HEK293 (cell line): ENCODE results near the gene PTPRN.

Experiments used
- REST ChIP-seq: fragments of 450-650 bp; formaldehyde crosslinking; IDR thresholded peaks from 2 replicates; pipeline ENCODE4 v1.5.1; 2016; ENCODE audit warnings: missing biosample characterization, missing genetic modification characterization
- YY1 ChIP-seq: fragments of 450-650 bp; formaldehyde crosslinking; IDR thresholded peaks from 2 replicates; pipeline ENCODE4 v1.5.1; 2018; ENCODE audit warnings: missing biosample characterization, missing genetic modification characterization
- ZFHX2 ChIP-seq: fragments of 450-650 bp; formaldehyde crosslinking; conservative IDR thresholded peaks from 2 replicates; pipeline ENCODE4 v1.5.1; 2016; ENCODE audit warnings: missing biosample characterization, missing genetic modification characterization
- ZNF121 ChIP-seq: fragments of 450-650 bp; formaldehyde crosslinking; IDR thresholded peaks from 2 replicates; pipeline ENCODE4 v1.5.1; 2016; ENCODE audit warnings: missing biosample characterization, missing genetic modification characterization
- ZNF426 ChIP-seq: fragments of 450-650 bp; formaldehyde crosslinking; IDR thresholded peaks from 2 replicates; pipeline ENCODE4 v1.5.1; 2017; ENCODE audit warnings: missing biosample characterization, missing genetic modification characterization, mild to moderate bottlenecking, inconsistent platforms, moderate library complexity
- ZNF837 ChIP-seq: fragments of 450-650 bp; formaldehyde crosslinking; IDR thresholded peaks from 2 replicates; pipeline ENCODE4 v1.5.1; 2016; ENCODE audit warnings: missing biosample characterization, missing genetic modification characterization
- TF ChIP-seq, protein P1 (sequence below): fragments of 450-650 bp; formaldehyde crosslinking; IDR thresholded peaks from 2 replicates; pipeline ENCODE4 v1.5.1; 2016; ENCODE audit warnings: missing biosample characterization, missing genetic modification characterization
- TF ChIP-seq, protein P2 (sequence below): IDR thresholded peaks from 2 replicates; pipeline ENCODE4 v1.6.1; 2011; ENCODE audit warnings: mild to moderate bottlenecking, low read depth, low read length, borderline replicate concordance

- no peak for TF ChIP-seq ZNF837 (tag by site-specific recombination)
- no peak for TF ChIP-seq YY1 (tag by site-specific recombination)
- TF ChIP-seq ZNF121 (tag by site-specific recombination) = no peak
- TF ChIP-seq ZNF426 (tag by site-specific recombination) = no peak
- TF ChIP-seq, protein P1, sequence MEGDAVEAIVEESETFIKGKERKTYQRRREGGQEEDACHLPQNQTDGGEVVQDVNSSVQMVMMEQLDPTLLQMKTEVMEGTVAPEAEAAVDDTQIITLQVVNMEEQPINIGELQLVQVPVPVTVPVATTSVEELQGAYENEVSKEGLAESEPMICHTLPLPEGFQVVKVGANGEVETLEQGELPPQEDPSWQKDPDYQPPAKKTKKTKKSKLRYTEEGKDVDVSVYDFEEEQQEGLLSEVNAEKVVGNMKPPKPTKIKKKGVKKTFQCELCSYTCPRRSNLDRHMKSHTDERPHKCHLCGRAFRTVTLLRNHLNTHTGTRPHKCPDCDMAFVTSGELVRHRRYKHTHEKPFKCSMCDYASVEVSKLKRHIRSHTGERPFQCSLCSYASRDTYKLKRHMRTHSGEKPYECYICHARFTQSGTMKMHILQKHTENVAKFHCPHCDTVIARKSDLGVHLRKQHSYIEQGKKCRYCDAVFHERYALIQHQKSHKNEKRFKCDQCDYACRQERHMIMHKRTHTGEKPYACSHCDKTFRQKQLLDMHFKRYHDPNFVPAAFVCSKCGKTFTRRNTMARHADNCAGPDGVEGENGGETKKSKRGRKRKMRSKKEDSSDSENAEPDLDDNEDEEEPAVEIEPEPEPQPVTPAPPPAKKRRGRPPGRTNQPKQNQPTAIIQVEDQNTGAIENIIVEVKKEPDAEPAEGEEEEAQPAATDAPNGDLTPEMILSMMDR = no peak
- no peak for TF ChIP-seq ZFHX2 (tag by site-specific recombination)
- TF ChIP-seq, protein P2, sequence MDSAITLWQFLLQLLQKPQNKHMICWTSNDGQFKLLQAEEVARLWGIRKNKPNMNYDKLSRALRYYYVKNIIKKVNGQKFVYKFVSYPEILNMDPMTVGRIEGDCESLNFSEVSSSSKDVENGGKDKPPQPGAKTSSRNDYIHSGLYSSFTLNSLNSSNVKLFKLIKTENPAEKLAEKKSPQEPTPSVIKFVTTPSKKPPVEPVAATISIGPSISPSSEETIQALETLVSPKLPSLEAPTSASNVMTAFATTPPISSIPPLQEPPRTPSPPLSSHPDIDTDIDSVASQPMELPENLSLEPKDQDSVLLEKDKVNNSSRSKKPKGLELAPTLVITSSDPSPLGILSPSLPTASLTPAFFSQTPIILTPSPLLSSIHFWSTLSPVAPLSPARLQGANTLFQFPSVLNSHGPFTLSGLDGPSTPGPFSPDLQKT = no peak
- no peak for TF ChIP-seq REST
Observed at GRCh38 chr2:219244789-219245147, 64.4 kb downstream of the PTPRN start.
